ENCODE data around the gene PHACTR2.
A peak's percentile ranks its signal among the peaks of the same experiment; 100 is the strongest.
"Not testable (repeated sequence)": the region's sequence is repeated elsewhere in the genome, so short reads cannot be mapped to it uniquely, and the experiment has no call there.

PHACTR2 gene

GRCh38 chr6:143817621-143818020 lies 139.9 kb downstream of the PHACTR2 start:
- H3K9me3 Mint-ChIP-seq = no peaks in the 10 kb centered on the region
- no peak overlapping the region for H3K27ac Mint-ChIP-seq
- H3K36me3 Mint-ChIP-seq = peaks cover 2% of the 10 kb centered on the region
- H3K4me1 Mint-ChIP-seq = no peaks in the 10 kb centered on the region
- no peaks in the 10 kb centered on the region for H3K27me3 Mint-ChIP-seq
- H3K4me3 Mint-ChIP-seq = no peak overlapping the region

- H3K4me3 Mint-ChIP-seq = no peak overlapping the region
- no peaks in the 10 kb centered on the region for H3K27me3 Mint-ChIP-seq
- H3K27ac Mint-ChIP-seq = no peak overlapping the region
- H3K4me1 Mint-ChIP-seq = no peaks in the 10 kb centered on the region
- H3K36me3 Mint-ChIP-seq = peaks cover 9% of the 10 kb centered on the region
- H3K9me3 Mint-ChIP-seq = no peaks in the 10 kb centered on the region
Observed at GRCh38 chr6:143821359-143821758, 143.6 kb downstream of the PHACTR2 start.

- Mint-ChIP-seq H3K27me3 (no peaks in the 10 kb centered on the region), H3K4me1 (no peaks in the 10 kb centered on the region), H3K4me3 (no peak overlapping the region), H3K27ac (no peak overlapping the region), H3K9me3 (no peaks in the 10 kb centered on the region), H3K36me3 (peaks cover 9% of the 10 kb centered on the region)
Observed at GRCh38 chr6:143822584-143823024, 144.8 kb downstream of the PHACTR2 start.

GRCh38 chr6:143823548-143823947 lies 145.8 kb downstream of the PHACTR2 start:
- Mint-ChIP-seq H3K4me1 (no peaks in the 10 kb centered on the region), H3K27me3 (no peaks in the 10 kb centered on the region), H3K27ac (no peak overlapping the region), H3K4me3 (no peak overlapping the region), H3K9me3 (no peaks in the 10 kb centered on the region), H3K36me3 (peaks cover 9% of the 10 kb centered on the region)

GRCh38 chr6:143828572-143828971 lies 150.8 kb downstream of the PHACTR2 start:
- Mint-ChIP-seq H3K27me3 (no peaks in the 10 kb centered on the region), H3K27ac (no peak overlapping the region), H3K4me3 (no peak overlapping the region), H3K4me1 (no peaks in the 10 kb centered on the region), H3K36me3 (peaks cover 7% of the 10 kb centered on the region), H3K9me3 (no peaks in the 10 kb centered on the region)

GRCh38 chr6:143836150-143836549 lies 158.4 kb downstream of the PHACTR2 start:
- H3K4me3 Mint-ChIP-seq = no peak overlapping the region
- H3K27me3 Mint-ChIP-seq = no peaks in the 10 kb centered on the region
- no peaks in the 10 kb centered on the region for H3K36me3 Mint-ChIP-seq
- H3K4me1 Mint-ChIP-seq = no peaks in the 10 kb centered on the region
- no peak overlapping the region for H3K27ac Mint-ChIP-seq
- no peaks in the 10 kb centered on the region for H3K9me3 Mint-ChIP-seq

- Mint-ChIP-seq H3K27ac (no peak overlapping the region), H3K4me1 (peaks cover 5% of the 10 kb centered on the region), H3K9me3 (no peaks in the 10 kb centered on the region), H3K36me3 (no peaks in the 10 kb centered on the region), H3K27me3 (no peaks in the 10 kb centered on the region), H3K4me3 (no peak overlapping the region)
Observed at GRCh38 chr6:143838395-143838794, 160.6 kb downstream of the PHACTR2 start.

GRCh38 chr6:143839196-143839595 lies 161.4 kb downstream of the PHACTR2 start:
- H3K27ac Mint-ChIP-seq = no peak overlapping the region
- H3K36me3 Mint-ChIP-seq = peaks cover 7% of the 10 kb centered on the region
- no peak overlapping the region for H3K4me3 Mint-ChIP-seq
- peaks cover 12% of the 10 kb centered on the region for H3K4me1 Mint-ChIP-seq
- no peaks in the 10 kb centered on the region for H3K27me3 Mint-ChIP-seq
- H3K9me3 Mint-ChIP-seq = no peaks in the 10 kb centered on the region

- Mint-ChIP-seq H3K4me3 (no peak overlapping the region), H3K27me3 (no peaks in the 10 kb centered on the region), H3K36me3 (peaks cover 10% of the 10 kb centered on the region), H3K9me3 (no peaks in the 10 kb centered on the region), H3K4me1 (peaks cover 25% of the 10 kb centered on the region), H3K27ac (no peak overlapping the region)
Observed at GRCh38 chr6:143840595-143841265, 163.0 kb downstream of the PHACTR2 start.

- peaks cover 36% of the 10 kb centered on the region for H3K4me1 Mint-ChIP-seq
- no peaks in the 10 kb centered on the region for H3K9me3 Mint-ChIP-seq
- H3K4me3 Mint-ChIP-seq = peak overlapping the region; percentile 99
- peaks cover 18% of the 10 kb centered on the region for H3K36me3 Mint-ChIP-seq
- H3K27ac Mint-ChIP-seq = peak overlapping the region; percentile 96
- no peaks in the 10 kb centered on the region for H3K27me3 Mint-ChIP-seq
Observed at GRCh38 chr6:143842461-143842901, 164.7 kb downstream of the PHACTR2 start.

GRCh38 chr6:143842902-143843676 lies 165.3 kb downstream of the PHACTR2 start, which contains the start of gene LTV1:
Gene LTV1 (plus strand): TSS chr6:143843338. CDS start chr6:143843478, 140 bp downstream.
- Mint-ChIP-seq H3K36me3 (peaks cover 18% of the 10 kb centered on the region), H3K27ac (peak within 1 kb of the TSS; percentile 96)

GRCh38 chr6:143843677-143843999 lies 165.9 kb downstream of the PHACTR2 start:
- Mint-ChIP-seq H3K4me3 (peak overlapping the region; percentile 99), H3K36me3 (peaks cover 22% of the 10 kb centered on the region), H3K9me3 (no peaks in the 10 kb centered on the region), H3K4me1 (peaks cover 46% of the 10 kb centered on the region), H3K27me3 (no peaks in the 10 kb centered on the region), H3K27ac (peak overlapping the region; percentile 96)

More at GRCh38 chr6:143842902-143843676, 165.3 kb downstream of the PHACTR2 start, which contains the start of gene LTV1:
- peaks cover 41% of the 10 kb centered on the region for H3K4me1 Mint-ChIP-seq
- no peaks in the 10 kb centered on the region for H3K9me3 Mint-ChIP-seq
- H3K27me3 Mint-ChIP-seq = no peaks in the 10 kb centered on the region
- H3K4me3 Mint-ChIP-seq = peak within 1 kb of the TSS; percentile 99

- Mint-ChIP-seq H3K9me3 (no peaks in the 10 kb centered on the region), H3K27ac (peak overlapping the region; percentile 96), H3K4me3 (peak overlapping the region; percentile 99), H3K36me3 (peaks cover 22% of the 10 kb centered on the region), H3K4me1 (peaks cover 49% of the 10 kb centered on the region), H3K27me3 (no peaks in the 10 kb centered on the region)
Observed at GRCh38 chr6:143844006-143844405, 166.2 kb downstream of the PHACTR2 start.

- no peaks in the 10 kb centered on the region for H3K9me3 Mint-ChIP-seq
- H3K27me3 Mint-ChIP-seq = no peaks in the 10 kb centered on the region
- peaks cover 30% of the 10 kb centered on the region for H3K36me3 Mint-ChIP-seq
- peak overlapping the region; percentile 99 for H3K4me3 Mint-ChIP-seq
- H3K27ac Mint-ChIP-seq = no peak overlapping the region
- peaks cover 59% of the 10 kb centered on the region for H3K4me1 Mint-ChIP-seq
Observed at GRCh38 chr6:143845033-143845432, 167.3 kb downstream of the PHACTR2 start.

GRCh38 chr6:143851706-143852105 lies 173.9 kb downstream of the PHACTR2 start:
- H3K4me3 Mint-ChIP-seq, H3K9me3 Mint-ChIP-seq, H3K27me3 Mint-ChIP-seq: not testable (repeated sequence)
- Mint-ChIP-seq H3K4me1 (peaks cover 72% of the 10 kb centered on the region), H3K27ac (peak overlapping the region; percentile 10), H3K36me3 (peaks cover 78% of the 10 kb centered on the region)

- H3K4me3 Mint-ChIP-seq, H3K27me3 Mint-ChIP-seq, H3K9me3 Mint-ChIP-seq: not testable (repeated sequence)
- peaks cover 52% of the 10 kb centered on the region for H3K4me1 Mint-ChIP-seq
- H3K27ac Mint-ChIP-seq = peak overlapping the region; percentile 30
- peaks cover 82% of the 10 kb centered on the region for H3K36me3 Mint-ChIP-seq
Observed at GRCh38 chr6:143855057-143855456, 177.3 kb downstream of the PHACTR2 start.

Data from activated naive CD4-positive, alpha-beta T cell treated with anti-CD3 and anti-CD28 coated beads, Interleukin-2, amount 50 U/mL, for 24 hours (primary cell).